HEK293 (cell line): ENCODE measurements around the gene ATG4B.

Experiments used
- CTCF ChIA-PET: fragments of 350-600 bp; formaldehyde crosslinking; extraction: SDS; loops from one replicate; lab custom pipeline; 2021; ENCODE audit warnings: antibody characterized with exemption; lab: Yijun Ruan, JAX
- POLR2A ChIA-PET: fragments of 300-600 bp; formaldehyde crosslinking; extraction: SDS; loops from one replicate; lab custom pipeline; 2020; ENCODE audit warnings: antibody characterized with exemption, inconsistent platforms; lab: Yijun Ruan, JAX
- H3K27ac ChIP-seq: fragments of 200-500 bp; sonication (Bioruptor generic); 2 replicates; pipeline ENCODE4 v1.5.1; 2014; ENCODE audit warnings: low read depth, low read length, control low read depth, inconsistent platforms; ENCODE audit errors: extremely low read depth
- H3K36me3 ChIP-seq, 2 experiments: fragments of 200-500 bp in 1 of 2; sonication (Bioruptor generic) in 1 of 2; 1 replicate in 1 of 2; 2 replicates in 1 of 2; pipeline ENCODE4 v1.5.1; 2014 to 2017; ENCODE audit warnings: inconsistent platforms in 2 of 2, low read length in 2 of 2; ENCODE audit not compliant: control insufficient read depth in 2 of 2, insufficient read depth in 1 of 2
- H3K4me1 ChIP-seq: fragments of 200-500 bp; sonication (Bioruptor generic); 2 replicates; pipeline ENCODE4 v1.5.1; 2014; ENCODE audit warnings: mild to moderate bottlenecking, low read length, inconsistent platforms; ENCODE audit not compliant: control insufficient read depth, insufficient read depth
- H3K4me3 ChIP-seq: 2 replicates; pipeline ENCODE4 v1.5.1; 2011; ENCODE audit warnings: low read depth, mild to moderate bottlenecking, control low read depth, low read length, moderate library complexity
- H3K9me3 ChIP-seq: fragments of 200-500 bp; sonication (Bioruptor generic); 2 replicates; pipeline ENCODE4 v1.5.1; 2014; ENCODE audit warnings: low read depth, low read length, inconsistent platforms; ENCODE audit not compliant: control insufficient read depth, insufficient read depth
- GLIS1 ChIP-seq: fragments of 450-650 bp; formaldehyde crosslinking; IDR thresholded peaks from 2 replicates; pipeline ENCODE4 v1.5.1; 2016; ENCODE audit warnings: missing biosample characterization, missing genetic modification characterization
- GLIS2 ChIP-seq: fragments of 450-650 bp; formaldehyde crosslinking; IDR thresholded peaks from 2 replicates; pipeline ENCODE4 v1.5.1; 2016; ENCODE audit warnings: missing biosample characterization, missing genetic modification characterization
- OSR2 ChIP-seq: fragments of 450-650 bp; formaldehyde crosslinking; IDR thresholded peaks from 2 replicates; pipeline ENCODE4 v1.5.1; 2016; ENCODE audit warnings: missing biosample characterization, missing genetic modification characterization
- PRDM4 ChIP-seq: fragments of 450-650 bp; formaldehyde crosslinking; IDR thresholded peaks from 2 replicates; pipeline ENCODE4 v1.5.1; 2017; ENCODE audit warnings: missing biosample characterization, missing genetic modification characterization
- SETDB1 ChIP-seq: IDR thresholded peaks from one replicate; pipeline ENCODE4 v1.6.1; 2017; ENCODE audit warnings: mild to moderate bottlenecking, low read length, moderate library complexity, mixed read lengths; ENCODE audit not compliant: insufficient read length
- ZBTB11 ChIP-seq: fragments of 450-650 bp; formaldehyde crosslinking; conservative IDR thresholded peaks from 2 replicates; pipeline ENCODE4 v1.5.1; 2016; ENCODE audit warnings: low read depth, missing biosample characterization, missing genetic modification characterization
- ZFP69B ChIP-seq: fragments of 450-650 bp; formaldehyde crosslinking; IDR thresholded peaks from 2 replicates; pipeline ENCODE4 v1.5.1; 2016; ENCODE audit warnings: missing biosample characterization, missing genetic modification characterization
- ZIC2 ChIP-seq: fragments of 450-650 bp; formaldehyde crosslinking; IDR thresholded peaks from 2 replicates; pipeline ENCODE4 v1.5.1; 2016; ENCODE audit warnings: missing biosample characterization, missing genetic modification characterization
- ZNF138 ChIP-seq: fragments of 450-650 bp; formaldehyde crosslinking; IDR thresholded peaks from 2 replicates; pipeline ENCODE4 v1.5.1; 2016; ENCODE audit warnings: missing biosample characterization, missing genetic modification characterization, borderline replicate concordance
- ZNF184 ChIP-seq: fragments of 450-650 bp; IDR thresholded peaks from 2 replicates; pipeline ENCODE4 v1.5.1; 2018; ENCODE audit warnings: missing biosample characterization, mild to moderate bottlenecking, missing genetic modification characterization
- ZNF266 ChIP-seq: fragments of 450-650 bp; formaldehyde crosslinking; IDR thresholded peaks from 2 replicates; pipeline ENCODE4 v1.5.1; 2016; ENCODE audit warnings: missing biosample characterization, missing genetic modification characterization, low read depth
- ZNF354C ChIP-seq: fragments of 450-650 bp; formaldehyde crosslinking; IDR thresholded peaks from 2 replicates; pipeline ENCODE4 v1.5.1; 2016; ENCODE audit warnings: missing biosample characterization, missing genetic modification characterization, low read depth, borderline replicate concordance
- ZNF362 ChIP-seq: fragments of 450-650 bp; formaldehyde crosslinking; IDR thresholded peaks from 2 replicates; pipeline ENCODE4 v1.5.1; 2016; ENCODE audit warnings: missing biosample characterization, missing genetic modification characterization
- ZNF449 ChIP-seq: fragments of 450-650 bp; formaldehyde crosslinking; IDR thresholded peaks from 2 replicates; pipeline ENCODE4 v1.5.1; 2017; ENCODE audit warnings: missing biosample characterization, mild to moderate bottlenecking, missing genetic modification characterization, moderate library complexity
- ZNF548 ChIP-seq: fragments of 450-650 bp; formaldehyde crosslinking; IDR thresholded peaks from 2 replicates; pipeline ENCODE4 v1.5.1; 2016; ENCODE audit warnings: missing biosample characterization, missing genetic modification characterization
- ZNF621 ChIP-seq: fragments of 450-650 bp; formaldehyde crosslinking; IDR thresholded peaks from 2 replicates; pipeline ENCODE4 v1.5.1; 2017; ENCODE audit warnings: missing biosample characterization, missing genetic modification characterization
- ZNF624 ChIP-seq: fragments of 450-650 bp; formaldehyde crosslinking; IDR thresholded peaks from 2 replicates; pipeline ENCODE4 v1.5.1; 2017; ENCODE audit warnings: missing biosample characterization, missing genetic modification characterization
- ZNF645 ChIP-seq: fragments of 450-650 bp; formaldehyde crosslinking; IDR thresholded peaks from 2 replicates; pipeline ENCODE4; 2016; ENCODE audit warnings: missing biosample characterization, missing genetic modification characterization
- ZSCAN5A ChIP-seq: fragments of 450-650 bp; formaldehyde crosslinking; IDR thresholded peaks from 2 replicates; pipeline ENCODE4 v1.5.1; 2016; ENCODE audit warnings: missing biosample characterization, missing genetic modification characterization
- ZXDB ChIP-seq: fragments of 450-650 bp; formaldehyde crosslinking; IDR thresholded peaks from 2 replicates; pipeline ENCODE4 v1.5.1; 2016; ENCODE audit warnings: missing biosample characterization, missing genetic modification characterization

Gene ATG4B

GRCh38 chr2:241703032-241703604, 65.6 kb downstream of the ATG4B start:
- peak overlapping the region; percentile 70 for H3K4me3 ChIP-seq
- ChIA-PET POLR2A (interaction anchor here (1.2 to 6.3 kb wide), 5 partner anchors 15 to 169 kb away, joined by 3 to 58 read pairs (median 6); partner anchors contain the start of genes D2HGDH and DTYMK), CTCF (interaction anchor here (0.5 to 1.7 kb wide), 8 partner anchors 9 to 175 kb away, joined by 3 to 9 read pairs (median 4); partner anchors contain the start of gene DTYMK)
- H3K27ac ChIP-seq, result peak overlapping the region; percentile 58; the same call in 1 of the 2 replicates
- peaks cover 13 to 41% of the 10 kb centered on the region in 2 experiments; a peak in 2 of 3 replicates for H3K36me3 ChIP-seq
- no peaks in the 10 kb centered on the region for H3K9me3 ChIP-seq
- peak; percentile 79 for TF ChIP-seq ZIC2 (tag by site-specific recombination)
- TF ChIP-seq ZNF266 (tag by site-specific recombination), result no peak
- TF ChIP-seq ZBTB11 (tag by site-specific recombination), result no peak
- TF ChIP-seq GLIS1 (tag by site-specific recombination), result peak; percentile 96
- TF ChIP-seq PRDM4 (tag by site-specific recombination), result no peak
- TF ChIP-seq ZNF138 (tag by site-specific recombination), result no peak
- no peak for TF ChIP-seq OSR2 (tag by site-specific recombination)
- TF ChIP-seq ZFP69B, result no peak
- TF ChIP-seq ZNF645 (tag by site-specific recombination), result no peak
- no peak for TF ChIP-seq ZNF354C
- TF ChIP-seq ZNF184 (tag by site-specific recombination), result no peak
- peaks cover 6% of the 10 kb centered on the region for H3K4me1 ChIP-seq

GRCh38 chr2:241706537-241706936, 69.0 kb downstream of the ATG4B start:
- ChIA-PET POLR2A (interaction anchor here (0.6 kb wide), 2 partner anchors 9 to 30 kb away, joined by 3 to 4 read pairs; no protein-coding TSS in a partner anchor), CTCF (interaction anchor here (0.6 kb wide), 1 partner anchor 169 kb away, joined by 4 read pairs; no protein-coding TSS in a partner anchor)
- H3K27ac ChIP-seq, result no peak overlapping the region
- peak; percentile 30 for TF ChIP-seq SETDB1
- TF ChIP-seq GLIS2 (tag by site-specific recombination), result no peak
- peaks cover 29 to 70% of the 10 kb centered on the region in 2 experiments for H3K36me3 ChIP-seq
- no peak overlapping the region for H3K4me3 ChIP-seq
- H3K4me1 ChIP-seq, result peaks cover 6% of the 10 kb centered on the region
- H3K9me3 ChIP-seq, result no peaks in the 10 kb centered on the region

GRCh38 chr2:241708879-241709278, 71.4 kb downstream of the ATG4B start:
- POLR2A ChIA-PET, result no interaction called here
- Histone ChIP-seq H3K36me3 (peaks cover 46 to 87% of the 10 kb centered on the region in 2 experiments), H3K4me3 (no peak overlapping the region), H3K4me1 (no peaks in the 10 kb centered on the region), H3K27ac (no peak overlapping the region), H3K9me3 (no peaks in the 10 kb centered on the region)
- CTCF ChIA-PET, result no interaction called here
- no peak for TF ChIP-seq ZNF449 (tag by site-specific recombination)
- TF ChIP-seq ZNF624 (tag by site-specific recombination), result no peak
- no peak for TF ChIP-seq ZIC2 (tag by site-specific recombination)
- TF ChIP-seq ZSCAN5A, result no peak
- TF ChIP-seq ZNF548 (tag by site-specific recombination), result no peak
- no peak for TF ChIP-seq ZNF362 (tag by site-specific recombination)
- TF ChIP-seq ZXDB (tag by site-specific recombination), result no peak
- TF ChIP-seq ZNF621 (tag by site-specific recombination), result no peak
